GM12874 (cell line): Measurements from ENCODE around the gene MAL.

Source experiments
- CTCF ChIP-seq: IDR thresholded peaks from 2 replicates; pipeline ENCODE4 v1.5.1; 2011; ENCODE audit warnings: low read depth, mild to moderate bottlenecking, control low read depth, low read length, moderate library complexity; ENCODE audit not compliant: insufficient read depth

Gene MAL

GRCh38 chr2:95041824-95042442, 16.4 kb downstream of the MAL start:
- TF ChIP-seq CTCF: no peak

- no peak for TF ChIP-seq CTCF
These were observed 17.2 kb downstream of the MAL start for GRCh38 chr2:95042472-95043271.

GRCh38 chr2:95043300-95044093, 18.0 kb downstream of the MAL start:
- no peak for TF ChIP-seq CTCF

GRCh38 chr2:95044601-95045000, 19.1 kb downstream of the MAL start:
- TF ChIP-seq CTCF: no peak

- TF ChIP-seq CTCF: no peak
These were observed 21.0 kb downstream of the MAL start for GRCh38 chr2:95046371-95047112.

- no peak for TF ChIP-seq CTCF
These were observed 22.4 kb downstream of the MAL start for GRCh38 chr2:95047629-95048510.
